Lung (tissue), 12 donors: ENCODE data around the gene MYOM1. TPM values are rescaled to one million over a fixed set of nuclear protein-coding genes. Genes with fewer than 3 reads are reported as not detected.
A peak's percentile ranks its signal among the peaks of the same experiment; 100 is the strongest.

ENCODE experiments used
- ATAC-seq: fragments of 200-7000 bp; cut with Tn5 transposase; one replicate; pipeline ENCODE4 v1.9.1; 2020; ENCODE audit warnings: moderate number of reproducible peaks; ENCODE audit not compliant: insufficient read depth, low FRiP score
- DNase-seq, 3 donors: peaks; one replicate each; pipeline ENCODE4 v3.0.0-alpha.2; 2013 to 2017
- H3K27ac ChIP-seq, 2 donors: one replicate each; pipeline ENCODE4 v1.5.1; 2013; ENCODE audit warnings: mild to moderate bottlenecking in 2 of 2, moderate library complexity in 2 of 2, control low read depth in 1 of 2, inconsistent platforms in 1 of 2, low read depth in 1 of 2, low read length in 1 of 2
- H3K27me3 ChIP-seq, 3 donors: one replicate each; pipeline ENCODE4 v1.5.1; 2013; ENCODE audit warnings: low read length in 2 of 3; ENCODE audit not compliant: control insufficient read depth in 3 of 3, insufficient read depth in 3 of 3
- H3K36me3 ChIP-seq, 4 donors: one replicate each; pipeline ENCODE4 v1.5.1; 2013; ENCODE audit warnings: low read length in 4 of 4, mild to moderate bottlenecking in 1 of 4, moderate library complexity in 1 of 4; ENCODE audit not compliant: control insufficient read depth in 4 of 4, insufficient read depth in 4 of 4
- H3K4me1 ChIP-seq, 5 donors: one replicate each; pipeline ENCODE4 v1.5.1; 2013; ENCODE audit warnings: low read length in 5 of 5, mild to moderate bottlenecking in 2 of 5, moderate library complexity in 1 of 5; ENCODE audit not compliant: control insufficient read depth in 5 of 5, insufficient read depth in 5 of 5
- H3K4me3 ChIP-seq: one replicate; pipeline ENCODE4 v1.5.1; 2013; ENCODE audit warnings: mild to moderate bottlenecking, control low read depth, moderate library complexity
- H3K9ac ChIP-seq, 2 donors: one replicate each; pipeline ENCODE4 v1.5.1; 2013; ENCODE audit warnings: low read length in 2 of 2, control low read depth in 1 of 2; ENCODE audit not compliant: insufficient read depth in 1 of 2
- H3K9me3 ChIP-seq, 4 donors: one replicate each; pipeline ENCODE4 v1.5.1; 2013; ENCODE audit warnings: low read length in 3 of 4, mild to moderate bottlenecking in 1 of 4, moderate library complexity in 1 of 4; ENCODE audit not compliant: control insufficient read depth in 4 of 4, insufficient read depth in 3 of 4
- CTCF ChIP-seq: IDR thresholded peaks from 2 replicates; pipeline ENCODE4 v1.5.1; 2012; ENCODE audit warnings: mild to moderate bottlenecking; ENCODE audit errors: control extremely low read depth, extremely low read depth
- WGBS, 2 donors: extraction: QIAGEN DNeasy Blood & Tissue Kit; methylation state at CpG; one replicate each; pipeline ENCODE4 v1.1.7; 2013; 5-methylcytosine and 5-hydroxymethylcytosine counted together
- polyA plus RNA-seq, 2 donors: library from polyadenylated mRNA; stranded (reverse); fragments of 200-250 nt; gene quantifications; one replicate each; pipeline ENCODE4 v1.2.1, GENCODE V29; 2013
- total RNA-seq, 2 donors: library from RNA; depleted of rRNA in 1 of 2; stranded (reverse); fragments of >200 nt in 1 of 2; gene quantifications; one replicate each; pipeline ENCODE4 v1.2.1, GENCODE V29; 2014 to 2021
- donor health status: control.
- donor health status: control.
- donor health status: Bipolar disorder and iron deficiency.
- donor health status: healthy.
- donor health status: DM: yes; HTN: yes; CAD: no.

The MYOM1 gene
- total and polyA plus RNA-seq, 4 donors: 0.61 to 4.6 (median 1.3) TPM

DNA sequence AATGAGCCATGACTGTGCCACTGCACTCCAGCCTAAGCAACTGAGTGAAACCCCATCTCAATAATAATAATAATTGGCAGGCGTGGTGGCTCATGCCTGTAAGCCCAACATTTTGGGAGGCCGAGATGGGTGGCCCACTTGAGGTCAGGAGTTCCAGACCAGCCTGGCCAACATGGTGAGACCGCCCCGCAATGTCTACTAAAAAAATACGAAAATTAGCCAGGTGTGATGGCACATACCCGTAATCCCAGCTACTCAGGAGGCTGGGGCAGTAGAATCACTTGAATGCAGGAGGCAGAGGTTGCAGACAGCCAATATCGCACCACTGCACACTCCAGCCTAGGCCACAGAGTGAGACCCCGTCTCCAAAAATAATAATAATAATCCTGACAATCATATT, 178.9 kb downstream of the MYOM1 start:
- Histone ChIP-seq H3K36me3 (no peaks in the 10 kb centered on the region), H3K27me3 (no peaks in the 10 kb centered on the region), H3K9me3 (no peaks in the 10 kb centered on the region), H3K27ac (no peak overlapping the region), H3K4me3 (no peak overlapping the region), H3K4me1 (peaks cover 0 to 15% (median 4%) of the 10 kb centered on the region in 5 donors), H3K9ac (no peak overlapping the region)
- 86 to 99% methylated on average over 8 of the region's 8 CpGs for WGBS, 2 donors
- DNase-seq: no peak
- no peak for TF ChIP-seq CTCF
- ATAC-seq: no peak

DNA sequence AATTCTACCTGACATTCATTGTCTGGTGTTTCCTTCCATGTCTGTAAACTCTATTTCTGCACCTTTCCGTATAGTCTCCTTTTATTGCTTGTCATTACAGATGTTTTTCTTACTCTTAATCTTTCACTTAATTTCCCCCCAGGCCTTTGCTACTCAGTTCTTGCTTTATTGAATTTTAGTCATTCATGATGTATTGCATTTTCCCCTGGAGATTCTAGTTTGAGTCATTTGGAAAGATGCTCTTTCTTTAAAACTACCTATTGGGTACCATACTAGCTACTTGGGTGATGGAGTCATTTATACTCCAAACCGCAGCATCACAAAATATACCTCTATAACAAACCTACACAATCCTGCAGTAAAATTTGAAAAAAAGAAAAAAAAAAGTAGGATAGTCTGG, 179.6 kb downstream of the MYOM1 start:
- no peak overlapping the region for H3K27ac ChIP-seq
- no peak for DNase-seq
- no peaks in the 10 kb centered on the region for H3K27me3 ChIP-seq
- no peaks in the 10 kb centered on the region for H3K9me3 ChIP-seq
- ATAC-seq: no peak
- no peaks in the 10 kb centered on the region for H3K36me3 ChIP-seq
- H3K4me3 ChIP-seq: no peak overlapping the region
- 97 to 98% methylated on average over 2 of the region's 2 CpGs for WGBS, 2 donors
- no peak overlapping the region for H3K9ac ChIP-seq
- TF ChIP-seq CTCF: no peak
- H3K4me1 ChIP-seq: peaks cover 0 to 12% (median 4%) of the 10 kb centered on the region in 5 donors

DNA sequence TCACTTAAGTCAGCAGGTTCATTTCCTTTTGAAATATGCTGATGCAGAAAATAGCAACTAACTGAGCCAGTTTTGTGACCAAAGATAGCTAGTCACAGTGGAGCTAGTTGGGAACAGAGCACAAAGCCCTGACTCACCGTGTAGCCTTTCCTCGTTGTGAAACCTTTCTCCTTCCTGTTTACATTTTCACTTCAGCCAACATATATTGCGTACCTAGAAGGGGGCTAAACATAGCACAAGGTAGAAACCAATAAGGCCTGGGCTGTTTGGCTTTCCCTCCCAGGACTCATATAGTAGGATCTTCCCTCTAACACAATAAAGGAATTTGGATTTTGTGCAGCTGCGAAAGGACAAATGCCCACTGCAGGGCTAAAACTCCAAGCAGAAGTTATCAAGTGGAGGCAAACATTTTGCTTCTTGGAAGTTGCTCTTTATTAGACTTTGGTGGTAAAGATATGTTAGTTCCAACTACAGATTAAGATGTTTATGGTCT, 182.3 kb downstream of the MYOM1 start:
- H3K27me3 ChIP-seq: no peaks in the 10 kb centered on the region
- H3K36me3 ChIP-seq: no peaks in the 10 kb centered on the region
- peak; percentile 47 for ATAC-seq
- TF ChIP-seq CTCF: no peak
- no peak overlapping the region for H3K4me3 ChIP-seq
- DNase-seq: peak in 2 of 3 donors; percentile 51 to 70
- peaks cover 0 to 5% (median 0%) of the 10 kb centered on the region in 5 donors for H3K4me1 ChIP-seq
- no peak overlapping the region for H3K9ac ChIP-seq
- H3K9me3 ChIP-seq: no peaks in the 10 kb centered on the region
- WGBS, 2 donors: 29 to 31% methylated on average over 4 of the region's 4 CpGs
- peak overlapping the region in 1 of 2 donors; percentile 42 for H3K27ac ChIP-seq

DNA sequence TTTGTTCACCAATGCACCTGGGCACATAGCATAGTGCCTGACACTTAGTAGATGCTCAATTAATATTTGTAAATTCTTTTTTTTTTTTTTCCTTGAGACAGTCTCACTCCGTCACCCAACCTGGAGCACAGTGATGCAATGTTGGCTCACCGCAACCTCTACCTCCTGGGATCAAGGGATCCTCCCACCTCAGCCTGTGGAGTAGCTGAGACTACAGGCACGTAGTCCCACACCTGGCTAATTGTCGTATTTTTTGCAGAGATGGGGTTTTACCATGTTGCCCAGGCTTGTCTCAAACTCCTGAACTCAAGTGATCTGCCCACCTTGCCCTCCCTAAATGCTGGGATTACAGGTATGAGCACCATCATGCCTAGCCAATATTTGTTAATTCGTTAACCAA, 183.7 kb downstream of the MYOM1 start:
- H3K36me3 ChIP-seq: no peaks in the 10 kb centered on the region
- H3K4me1 ChIP-seq: no peaks in the 10 kb centered on the region
- ATAC-seq (no peak), DNase-seq (no peak)
- WGBS, 2 donors: 93 to 94% methylated on average over 5 of the region's 5 CpGs
- H3K27me3 ChIP-seq: no peaks in the 10 kb centered on the region
- no peak for TF ChIP-seq CTCF
- H3K9me3 ChIP-seq: no peaks in the 10 kb centered on the region
- no peak overlapping the region for H3K4me3 ChIP-seq
- no peak overlapping the region for H3K9ac ChIP-seq
- H3K27ac ChIP-seq: no peak overlapping the region
